KBM-7 (cell line): ENCODE results near the gene C16orf89.
"Not testable (repeated sequence)": the region's sequence is repeated elsewhere in the genome, so short reads cannot be mapped to it uniquely, and the experiment has no call there.

Experiments used
- DNase-seq: peaks from one replicate; pipeline ENCODE4 v3.0.0-alpha.2; 2015
- in situ Hi-C: fragments of 300-500 bp; cut with MboI; formaldehyde crosslinking; loops from 2 replicates; pipeline ENCODE4 v1.14.3; 2020; ENCODE audit warnings: low sequenced_read_pairs, low pct_unique_long_range_greater_than_20kb, mixed read lengths

The C16orf89 gene

DNA sequence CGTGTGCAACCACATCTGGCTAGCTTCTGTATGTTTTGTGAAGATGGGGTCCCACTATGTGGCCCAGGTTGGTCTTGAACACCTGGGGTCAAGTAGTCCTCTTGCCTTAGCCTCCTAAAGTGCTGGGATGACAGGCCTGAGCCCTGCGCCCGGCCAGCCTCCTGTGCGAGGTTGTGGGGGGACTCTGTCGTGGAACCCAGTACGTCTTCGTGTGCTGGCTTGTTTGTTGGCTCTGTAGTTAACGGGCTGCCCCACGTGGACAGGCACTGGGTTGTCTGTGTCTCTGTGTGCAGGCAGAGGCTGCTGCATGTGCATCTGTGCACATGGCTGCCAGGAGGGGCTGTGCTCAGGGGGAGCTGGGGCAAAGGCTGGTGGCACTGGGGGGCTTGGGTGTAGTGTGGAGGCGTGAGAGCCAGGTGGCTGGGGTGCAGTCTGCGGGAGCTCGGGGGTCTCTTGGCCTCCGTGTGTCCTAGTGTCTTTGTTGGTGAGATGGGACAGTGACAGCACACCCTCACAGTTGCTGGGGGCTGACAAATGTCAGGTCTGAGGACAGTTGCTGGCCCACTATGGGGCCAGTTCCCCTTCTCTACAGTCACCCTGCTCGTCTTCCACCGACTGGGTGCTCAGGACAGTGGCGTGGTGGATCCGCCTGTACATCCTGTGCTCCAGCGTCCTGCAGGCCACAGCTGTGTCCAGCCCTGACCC, 22.5 kb upstream of the C16orf89 start:
- in situ Hi-C loops, DNase-seq: not testable (repeated sequence)

DNA sequence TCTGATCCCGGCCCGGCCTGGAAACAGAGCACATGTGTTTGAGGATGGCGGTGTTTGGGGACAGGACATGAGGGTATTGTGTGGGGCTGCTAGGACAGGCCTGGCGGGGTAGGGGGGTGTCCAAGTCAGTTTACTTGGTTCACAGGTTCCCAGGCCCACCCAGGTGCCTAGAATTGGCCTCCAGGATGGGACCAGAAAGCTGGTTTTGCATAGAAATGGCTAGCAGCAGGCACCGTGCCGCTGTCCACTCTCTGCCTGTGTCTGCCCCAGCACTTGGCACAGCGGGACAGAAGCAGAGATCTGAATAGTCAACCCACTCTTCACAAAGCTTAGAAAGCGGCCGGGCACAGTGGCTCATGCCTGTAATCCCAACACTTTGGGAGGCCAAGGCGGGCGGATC, 20.0 kb upstream of the C16orf89 start:
- in situ Hi-C loops, DNase-seq: not testable (repeated sequence)

DNA sequence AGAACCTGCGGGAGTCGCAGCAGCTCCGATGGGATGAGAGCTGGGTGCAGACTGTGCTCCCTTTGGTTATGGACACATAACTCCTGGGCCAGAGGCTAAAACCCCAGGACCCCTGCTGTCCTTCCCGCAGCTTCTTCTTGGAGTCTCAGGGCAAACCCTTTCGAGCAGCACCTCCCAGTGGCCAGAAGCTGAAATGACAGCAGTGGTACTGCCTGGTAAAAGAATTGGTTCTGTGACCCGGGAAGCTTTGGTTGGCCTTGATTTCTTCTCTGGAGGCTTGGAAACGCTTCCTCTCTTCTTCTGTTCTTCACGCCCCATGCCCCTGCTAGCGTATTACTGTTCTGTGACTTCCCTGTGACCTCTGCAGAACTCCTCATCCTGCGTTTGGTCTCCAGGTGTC, 19.0 kb upstream of the C16orf89 start:
- in situ Hi-C loops: not testable (repeated sequence)

DNA sequence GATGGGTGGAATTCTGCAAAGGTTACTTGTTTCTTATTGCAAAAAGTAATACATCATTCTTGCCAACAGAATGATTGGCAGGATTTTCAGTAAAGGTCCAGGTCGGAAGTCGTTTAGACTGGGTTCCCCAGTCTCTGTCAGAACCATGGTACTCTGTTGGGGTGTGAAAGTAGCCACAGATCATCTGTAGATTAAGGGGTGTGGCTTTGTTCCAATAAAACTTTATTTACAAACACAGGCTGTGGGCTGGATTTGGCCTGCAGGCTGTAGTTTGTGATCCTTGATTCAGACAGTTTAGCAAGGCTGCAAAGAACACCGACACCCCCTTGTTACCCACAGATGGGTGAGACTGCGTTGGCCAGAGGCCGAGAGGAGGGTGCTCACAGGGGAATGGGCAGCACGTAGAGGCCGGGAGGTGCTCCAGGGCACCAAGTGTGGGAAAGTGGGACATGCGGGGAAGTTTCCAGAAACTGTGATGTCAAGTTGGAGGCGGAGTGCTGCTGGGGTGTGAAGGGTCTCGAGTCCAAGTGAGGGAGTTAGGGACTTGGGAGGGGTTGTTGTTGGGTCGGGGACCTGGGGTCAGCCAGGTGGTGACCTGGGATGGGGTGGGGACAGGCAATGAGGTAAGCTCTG, 18.5 kb upstream of the C16orf89 start:
- in situ Hi-C loops, DNase-seq: not testable (repeated sequence)

More for the DNA sequence above, 19.0 kb upstream of the C16orf89 start:
- DNase-seq: peak; percentile 63

DNA sequence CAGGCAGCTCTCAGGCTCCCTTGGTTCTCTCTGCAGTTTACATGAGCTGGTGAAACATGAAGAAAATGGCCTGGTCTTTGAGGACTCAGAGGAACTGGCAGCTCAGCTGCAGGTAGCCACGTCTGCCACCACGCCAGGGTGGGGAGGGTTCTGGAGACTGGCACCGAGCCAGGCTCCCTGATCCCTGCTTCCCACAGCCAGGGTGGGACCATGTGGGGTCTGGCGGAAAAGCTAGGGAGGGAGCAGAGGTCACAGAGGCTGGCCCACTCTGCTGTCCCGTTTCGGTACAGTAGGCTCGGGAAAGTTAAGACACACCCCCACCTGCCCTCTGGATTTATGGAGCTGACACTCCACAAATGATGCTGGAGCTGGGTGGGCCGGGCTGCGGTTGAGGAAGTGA, 17.9 kb upstream of the C16orf89 start:
- in situ Hi-C loops, DNase-seq: not testable (repeated sequence)

DNA sequence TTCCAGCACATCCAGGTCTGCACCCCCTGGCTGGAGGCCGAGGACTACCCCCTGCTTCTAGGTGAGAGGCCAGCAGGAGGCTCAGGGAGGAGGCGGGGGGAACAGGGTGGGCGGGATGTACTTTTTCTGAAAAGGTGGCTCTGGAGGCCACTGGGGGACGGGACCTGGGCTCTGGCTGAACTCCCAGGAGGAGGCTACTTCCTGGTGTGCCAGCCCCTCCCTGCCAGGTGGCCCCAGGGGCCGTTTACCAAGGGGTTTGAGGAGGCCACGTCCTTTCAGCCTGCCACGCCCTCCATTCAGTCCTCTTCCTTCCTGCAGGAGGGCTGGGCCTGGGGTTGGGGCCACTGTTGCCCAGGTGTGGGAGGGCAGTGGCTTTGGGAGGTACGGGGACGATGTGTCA, 15.2 kb upstream of the C16orf89 start:
- DNase-seq, in situ Hi-C loops: not testable (repeated sequence)

DNA sequence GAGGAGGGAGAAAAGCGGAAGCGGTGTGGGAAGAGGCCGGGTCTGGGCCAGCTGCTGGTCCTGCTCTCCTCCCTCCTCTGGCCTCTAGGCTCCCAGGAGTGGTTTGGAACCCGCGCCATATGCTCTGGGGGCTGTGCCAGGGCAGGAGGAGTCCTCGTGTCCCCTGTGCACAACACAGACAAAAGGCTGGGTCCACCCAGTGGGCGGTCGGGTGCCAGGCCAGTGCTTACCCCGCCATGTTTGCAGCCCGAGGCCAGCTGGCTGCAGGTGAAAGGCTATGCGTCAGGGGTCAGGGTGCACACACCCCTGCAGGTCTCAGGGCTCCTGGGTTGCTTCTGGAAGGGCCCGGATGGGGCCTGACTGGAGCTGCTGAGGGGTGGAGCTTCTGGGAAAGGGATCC, 14.7 kb upstream of the C16orf89 start:
- in situ Hi-C loops, DNase-seq: not testable (repeated sequence)

DNA sequence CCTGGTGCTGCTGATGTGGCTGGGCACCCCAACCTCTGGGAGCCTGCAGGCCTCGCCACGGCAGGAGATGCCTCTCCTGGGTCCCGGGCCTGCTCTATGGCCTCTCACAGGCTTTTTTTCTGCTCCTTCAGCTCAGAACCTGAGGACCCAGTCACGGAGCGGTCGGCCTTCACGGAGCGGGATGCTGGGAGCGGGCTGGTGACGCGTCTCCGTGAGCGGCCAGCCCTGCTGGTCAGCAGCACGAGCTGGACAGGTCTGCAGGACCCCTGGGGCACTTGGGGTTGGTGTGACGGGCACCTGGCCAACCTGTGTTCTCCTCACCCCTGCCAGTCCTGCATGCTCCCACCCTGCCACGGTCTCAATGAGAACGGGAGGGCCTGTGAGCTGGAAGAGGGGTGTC, 12.9 kb upstream of the C16orf89 start:
- in situ Hi-C loops: no loop called here
- no peak for DNase-seq

DNA sequence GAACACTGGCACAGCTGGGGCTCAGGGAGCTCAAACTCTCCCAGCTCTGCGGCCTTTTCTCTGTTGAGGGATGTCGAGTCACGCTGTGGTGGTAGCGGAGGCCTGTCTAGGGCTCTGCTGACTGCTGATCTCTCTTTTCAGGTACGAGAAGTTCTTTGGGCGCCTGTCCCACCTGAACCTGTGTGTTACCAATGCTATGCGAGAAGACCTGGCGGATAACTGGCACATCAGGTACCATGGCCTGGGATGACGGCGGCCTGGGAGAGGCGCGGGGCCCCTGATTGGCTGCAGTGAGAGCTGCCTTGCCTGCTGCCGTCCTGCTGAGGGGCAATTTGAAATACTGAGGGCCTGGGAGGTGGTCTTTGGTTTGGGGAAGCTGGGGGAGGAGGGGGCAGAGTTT, 11.5 kb upstream of the C16orf89 start:
- in situ Hi-C loops: no loop called here
- no peak for DNase-seq

DNA sequence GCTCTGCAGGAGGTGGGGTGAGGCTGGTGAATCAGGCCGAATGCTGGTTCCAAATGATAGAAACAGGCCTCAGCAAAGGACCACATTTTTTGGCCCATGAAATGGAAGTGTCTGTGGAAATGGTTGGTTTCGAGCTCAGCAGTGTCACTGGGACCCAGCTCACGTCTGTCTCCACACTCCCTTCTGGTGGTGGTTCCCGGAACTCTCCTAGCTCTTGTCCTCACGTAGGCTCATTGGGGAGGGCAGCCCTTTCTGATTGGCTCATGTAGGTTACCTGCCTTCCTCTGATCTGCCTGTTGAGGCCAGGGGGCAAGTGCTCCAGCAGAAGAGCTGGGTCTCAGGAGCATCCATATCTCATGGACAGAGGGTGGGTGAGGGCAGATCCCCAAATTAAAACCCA, 9.9 kb upstream of the C16orf89 start:
- no peak for DNase-seq
- in situ Hi-C loops: no loop called here

DNA sequence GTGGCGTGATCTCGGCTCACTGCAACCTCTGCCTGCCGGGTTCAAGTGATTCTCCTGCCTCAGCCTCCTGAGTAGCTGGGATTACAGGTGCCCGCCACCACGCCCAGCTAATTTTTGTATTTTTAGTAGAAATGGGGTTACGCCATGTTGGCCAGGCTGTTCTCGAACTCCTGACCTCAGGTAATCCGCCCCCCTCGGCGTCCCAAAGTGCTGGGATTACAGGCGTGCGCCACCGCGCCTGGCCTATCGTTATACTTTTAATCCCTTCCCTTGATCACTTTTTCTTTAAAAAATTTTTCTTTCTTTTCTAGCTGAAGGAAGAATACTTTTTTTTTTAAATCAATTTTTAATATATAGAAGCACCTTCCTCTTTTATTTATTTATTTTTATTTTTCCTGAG, 8.0 kb upstream of the C16orf89 start:
- DNase-seq, in situ Hi-C loops: not testable (repeated sequence)

DNA sequence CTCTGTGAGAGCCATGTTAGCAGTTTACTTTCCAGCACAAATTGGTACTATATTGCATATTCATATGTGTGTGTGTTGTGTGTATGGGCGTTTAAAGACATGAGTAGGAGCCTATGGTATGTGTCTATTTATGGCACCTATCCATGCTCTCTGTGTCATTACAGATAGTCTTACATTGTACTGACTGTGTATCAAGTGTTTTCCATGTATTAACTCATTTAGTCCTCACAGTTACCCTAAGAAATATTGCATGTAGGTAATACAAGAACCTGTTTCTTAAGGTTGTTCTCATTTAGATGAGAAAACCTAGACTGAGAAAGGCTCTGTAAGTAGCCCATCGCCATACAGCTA, 7.5 kb upstream of the C16orf89 start:
- in situ Hi-C loops: no loop called here
- DNase-seq: no peak

DNA sequence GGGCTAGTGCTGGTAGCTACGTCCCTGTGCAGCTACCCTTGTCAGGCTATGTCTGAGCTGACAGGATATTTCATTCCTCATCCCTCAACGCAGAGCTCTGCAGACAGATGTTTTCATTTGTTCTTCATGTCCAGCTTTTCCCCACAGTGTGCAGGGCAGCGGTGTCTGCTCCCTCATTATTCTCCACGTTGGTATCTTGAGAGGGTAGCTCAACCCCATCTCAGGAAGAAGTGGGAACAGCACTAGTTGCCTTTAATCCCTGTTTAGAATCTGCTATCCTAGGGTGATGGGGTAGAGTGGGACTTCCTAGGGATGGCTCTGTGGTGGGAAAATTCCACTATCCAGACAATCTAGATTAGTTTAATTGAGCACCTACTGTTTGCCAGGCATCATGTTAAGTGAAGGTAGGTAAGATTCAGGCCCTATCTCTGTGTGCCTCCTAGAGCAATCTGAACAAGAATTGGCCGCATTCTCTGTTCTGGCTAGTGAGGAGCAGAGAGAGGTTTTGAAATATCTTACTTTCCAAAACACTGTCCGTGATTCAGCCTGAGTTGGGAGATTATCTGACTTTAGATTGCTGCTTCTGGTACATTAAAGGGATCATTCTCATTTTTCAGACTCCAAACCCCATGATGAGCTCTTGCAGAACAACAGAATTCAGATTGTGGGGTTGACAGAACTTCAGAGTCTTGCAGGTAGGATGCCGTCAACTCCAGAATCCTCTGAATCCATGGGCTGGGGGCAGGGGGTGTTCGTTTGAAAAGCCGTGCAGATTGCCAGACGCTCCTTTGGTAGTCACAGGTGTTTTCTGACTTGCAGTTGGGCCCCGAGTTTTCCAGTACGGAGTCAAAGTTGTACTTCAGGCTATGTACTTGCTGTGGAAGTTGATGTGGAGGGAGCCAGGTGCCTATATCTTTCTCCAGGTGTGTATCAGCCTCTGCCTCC, 6.8 kb upstream of the C16orf89 start:
- in situ Hi-C loops: no loop called here
- no peak for DNase-seq

DNA sequence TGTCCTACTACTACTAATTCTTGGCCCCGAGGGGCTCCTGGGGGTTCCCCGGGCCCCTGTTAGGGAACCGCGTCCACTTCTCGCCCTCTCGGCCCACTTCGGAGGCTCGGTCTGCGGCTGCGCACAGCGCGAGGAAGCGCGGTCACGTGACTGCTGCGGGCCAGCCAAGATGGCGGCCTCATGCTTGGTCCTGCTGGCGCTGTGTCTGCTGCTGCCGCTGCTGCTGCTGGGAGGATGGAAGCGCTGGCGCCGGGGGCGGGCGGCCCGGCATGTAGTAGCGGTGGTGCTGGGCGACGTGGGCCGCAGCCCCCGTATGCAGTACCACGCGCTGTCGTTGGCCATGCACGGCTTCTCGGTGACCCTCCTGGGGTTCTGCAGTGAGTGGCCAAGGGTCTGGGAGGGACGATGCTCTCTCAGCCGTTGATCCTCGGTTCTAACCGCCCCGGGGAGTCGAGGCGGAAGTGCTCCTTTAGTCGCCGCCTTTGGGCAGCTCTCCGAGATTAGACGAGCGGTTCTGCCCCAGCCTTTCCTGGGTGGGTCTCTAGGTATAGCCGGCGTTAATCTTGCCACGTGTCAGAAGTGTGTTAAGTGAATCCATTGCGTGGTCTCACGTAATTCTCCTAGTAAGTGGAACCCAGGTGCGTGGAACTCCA, 6.1 kb upstream of the C16orf89 start, which contains the start of gene ALG1:
Gene ALG1 (plus strand): TSS at position 163 of the 653 bp plus-strand sequence. CDS start 7 bp downstream, at position 170.
- DNase-seq: peak; percentile 88
- in situ Hi-C loops: no loop called here

DNA sequence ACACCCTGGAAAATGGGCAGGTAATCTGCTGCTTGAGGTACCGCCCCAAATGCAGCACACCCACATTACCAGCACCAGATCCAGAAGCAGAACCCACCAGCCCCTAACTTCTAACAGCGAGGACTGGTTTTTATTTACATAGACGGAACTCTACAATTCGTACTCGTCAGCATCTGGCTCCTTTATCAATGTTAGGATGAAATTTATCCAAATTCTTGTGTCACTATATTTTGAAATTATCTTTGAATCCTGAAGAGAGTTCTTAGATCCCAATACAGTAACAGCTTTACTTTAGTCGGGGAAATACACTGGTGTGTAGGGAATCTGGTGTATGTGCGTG, 5.6 kb upstream of the C16orf89 start:
- in situ Hi-C loops: no loop called here

DNA sequence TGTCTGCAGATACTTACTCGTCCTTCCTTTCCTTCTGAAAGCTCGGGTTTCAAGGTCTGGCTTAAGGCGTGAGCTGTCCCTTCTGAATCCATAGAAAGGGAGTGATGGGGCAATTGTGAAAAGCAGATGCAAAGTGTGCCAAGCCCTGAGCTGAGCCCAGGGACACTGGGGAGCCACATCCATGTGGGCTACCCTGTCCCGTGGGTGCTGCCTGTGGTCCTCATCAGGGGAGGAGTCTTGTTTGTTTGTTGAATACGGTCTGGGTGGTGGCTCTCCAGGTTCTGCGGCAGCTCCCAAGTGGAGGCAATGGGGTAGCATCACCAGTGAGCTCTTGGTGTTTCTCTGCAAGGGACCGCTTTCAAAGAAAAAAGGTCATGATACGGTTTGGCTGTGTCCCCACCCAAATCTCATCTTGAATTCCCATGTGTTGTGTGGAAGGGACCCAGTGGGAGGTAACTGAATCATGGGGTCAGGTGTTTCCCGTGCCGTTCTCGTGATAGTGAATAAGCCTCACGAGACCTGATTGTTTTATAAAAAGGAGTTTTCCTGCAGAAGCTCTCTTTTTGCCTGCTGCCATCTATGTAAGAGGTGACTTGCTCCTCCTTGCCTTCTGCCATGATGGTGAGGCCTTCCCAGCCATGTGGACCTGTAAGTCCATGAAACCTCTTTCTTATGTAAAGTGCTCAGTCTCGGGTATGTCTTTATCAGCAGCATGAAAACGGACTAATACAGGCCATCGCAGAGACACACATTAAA, 4.9 kb upstream of the C16orf89 start:
- DNase-seq: no peak
- in situ Hi-C loops: no loop called here

More for the DNA sequence above, 5.6 kb upstream of the C16orf89 start:
- DNase-seq: no peak

DNA sequence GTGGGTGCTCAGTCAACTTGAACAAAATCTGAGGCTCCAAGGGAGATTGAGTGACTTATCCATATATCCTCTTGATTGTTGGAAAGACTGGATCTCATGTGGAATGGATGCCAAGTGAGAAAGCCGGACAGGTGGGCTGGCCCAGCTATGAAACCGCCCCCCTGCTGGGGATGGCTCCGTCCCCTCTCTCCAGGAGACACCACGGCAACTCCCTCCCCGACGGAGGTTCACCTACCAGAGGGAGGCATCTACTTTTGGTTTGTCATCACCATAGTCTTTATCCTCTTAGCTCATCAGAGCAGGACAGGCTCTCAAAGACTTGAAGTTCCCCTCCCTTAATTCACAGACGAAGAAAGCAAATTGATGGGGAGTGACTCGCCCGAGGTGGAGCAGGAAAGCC, 4.1 kb upstream of the C16orf89 start:
- in situ Hi-C loops: no loop called here
- no peak for DNase-seq

DNA sequence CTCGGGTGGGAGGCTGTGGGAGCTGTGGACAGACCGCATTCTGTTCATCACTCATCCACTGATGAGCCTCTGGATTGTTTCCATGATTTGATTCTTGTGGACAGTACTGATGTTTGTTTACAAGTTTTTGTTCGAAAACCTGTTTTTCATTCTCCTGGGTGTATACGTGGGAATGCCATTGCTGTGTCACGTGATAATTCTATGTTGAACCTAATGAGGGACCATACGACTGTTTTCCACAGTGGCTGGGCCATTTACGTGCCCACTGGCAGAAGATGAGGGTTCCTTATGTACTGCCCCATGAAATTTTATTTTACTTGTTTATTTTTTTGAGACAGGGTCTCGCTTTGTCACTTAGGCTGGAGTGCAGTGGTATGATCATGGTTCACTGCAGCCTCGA, 3.3 kb upstream of the C16orf89 start:
- no peak for DNase-seq
- in situ Hi-C loops: no loop called here

DNA sequence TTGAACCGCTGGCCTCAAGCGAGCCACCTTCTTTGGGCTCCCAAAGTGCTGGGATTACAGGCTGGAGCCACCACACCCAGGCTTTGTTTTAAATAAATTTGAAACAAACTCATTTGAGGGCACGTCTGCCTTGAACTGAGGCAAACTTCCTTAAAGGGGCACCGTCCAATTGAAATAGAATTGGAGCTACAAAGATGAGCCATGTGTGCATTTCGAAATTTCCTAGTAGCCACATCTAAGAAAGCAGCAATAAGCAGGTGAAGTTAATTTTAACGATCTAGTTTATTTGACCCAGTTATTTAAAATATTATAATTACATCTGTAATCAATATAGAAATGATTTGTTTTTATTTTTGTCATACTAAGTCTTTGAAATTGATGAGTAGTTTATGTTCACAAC, 755 bp upstream of the C16orf89 start:
- in situ Hi-C loops: no loop called here
- no peak for DNase-seq
